H1 (cell line): ENCODE measurements around the gene PVR. TPM values are rescaled to one million over a fixed set of nuclear protein-coding genes. Genes with fewer than 3 reads are reported as not detected.

Source experiments
- CTCF ChIA-PET: fragments of 300-600 bp; sonication (Branson Sonifier 250); formaldehyde crosslinking; loops from one replicate; lab custom pipeline; 2021; ENCODE audit not compliant: partially characterized antibody; lab: Charles Lee
- POLR2A ChIA-PET: fragments of 300-600 bp; sonication (Branson Sonifier 250); formaldehyde crosslinking; loops from one replicate; lab custom pipeline; 2021; ENCODE audit warnings: inconsistent platforms; ENCODE audit not compliant: partially characterized antibody; lab: Charles Lee
- DNase-seq, 2 experiments: peaks; one replicate each; pipeline versions ENCODE4 v3.0.0 to v3.0.0-alpha.2; 2010 to 2022; ENCODE audit warnings: low spot score in 2 of 2, low read depth in 1 of 2, mixed read lengths in 1 of 2
- FAIRE-seq: peaks from 2 replicates; lab custom pipeline; 2011; peaks lifted over from hg19 to GRCh38; lab: Jason Lieb, UNC
- H2AFZ ChIP-seq: 2 replicates; pipeline ENCODE4 v1.8.1; 2012; ENCODE audit warnings: low read length, inconsistent platforms
- H2AK5ac ChIP-seq: 2 replicates; pipeline ENCODE4 v1.6.1; 2013; ENCODE audit warnings: low read depth, low read length
- H2BK120ac ChIP-seq: replicated peaks from 2 replicates; pipeline ENCODE3; 2013; ENCODE audit warnings: low read depth, low read length, inconsistent platforms
- H2BK12ac ChIP-seq: 2 replicates; pipeline ENCODE4 v1.6.1; 2013; ENCODE audit warnings: low read depth, low read length
- H2BK15ac ChIP-seq: 2 replicates; pipeline ENCODE4 v1.6.1; 2013; ENCODE audit warnings: low read length
- H2BK20ac ChIP-seq: 2 replicates; pipeline ENCODE4 v1.6.1; 2013; ENCODE audit warnings: low read length
- H2BK5ac ChIP-seq: 2 replicates; pipeline ENCODE4 v1.6.1; 2013; ENCODE audit warnings: low read depth, low read length
- H3K14ac ChIP-seq: 2 replicates; pipeline ENCODE4 v1.6.1; 2013; ENCODE audit warnings: inconsistent platforms; ENCODE audit not compliant: insufficient read length
- H3K18ac ChIP-seq: 2 replicates; pipeline ENCODE4 v1.6.1; 2013; ENCODE audit warnings: low read length; ENCODE audit errors: extremely low read depth
- H3K23ac ChIP-seq: 2 replicates; pipeline ENCODE4 v1.6.1; 2013; ENCODE audit warnings: inconsistent platforms; ENCODE audit not compliant: insufficient read length
- H3K23me2 ChIP-seq: 2 replicates; pipeline ENCODE4 v1.6.1; 2013; ENCODE audit warnings: low read depth, low read length
- H3K27ac ChIP-seq: 2 replicates; pipeline ENCODE4 v1.6.1; 2011; ENCODE audit warnings: low read depth, low read length, inconsistent platforms
- H3K27me3 ChIP-seq, 4 experiments: replicated peaks in 1 of 4; 1 replicate in 1 of 4; 2 replicates in 3 of 4; pipeline versions ENCODE4 v1.6.1 to v1.8.1; 2011 to 2013; ENCODE audit warnings: low read length in 3 of 4, mild to moderate bottlenecking in 3 of 4, inconsistent platforms in 2 of 4, mixed read lengths in 2 of 4, moderate library complexity in 1 of 4; ENCODE audit not compliant: control insufficient read depth in 3 of 4, insufficient read depth in 3 of 4; ENCODE audit errors: extremely low read depth in 1 of 4
- H3K36me3 ChIP-seq, 4 experiments: 2 replicates each; pipeline versions ENCODE4 v1.6.1 to v1.8.1; 2011 to 2013; ENCODE audit warnings: mild to moderate bottlenecking in 4 of 4, low read length in 3 of 4, moderate library complexity in 2 of 4, control low read depth in 1 of 4, inconsistent platforms in 1 of 4; ENCODE audit not compliant: insufficient read depth in 4 of 4, control insufficient read depth in 2 of 4
- H3K4ac ChIP-seq: replicated peaks from 2 replicates; pipeline ENCODE3; 2013; ENCODE audit warnings: low read length, low read depth, mixed read lengths, inconsistent platforms; ENCODE audit not compliant: insufficient read length
- H3K4me1 ChIP-seq, 4 experiments: replicated peaks in 1 of 4; 1 replicate in 1 of 4; 2 replicates in 3 of 4; pipeline versions ENCODE4 v1.6.1 to v1.8.1; 2011 to 2013; ENCODE audit warnings: low read length in 3 of 4, inconsistent platforms in 2 of 4, mixed read lengths in 1 of 4; ENCODE audit not compliant: insufficient read depth in 4 of 4, control insufficient read depth in 3 of 4
- H3K4me2 ChIP-seq, 2 experiments: 2 replicates each; pipeline versions ENCODE4 v1.6.1 to v1.8.1; 2011 to 2013; ENCODE audit warnings: low read depth in 2 of 2, low read length in 2 of 2, control low read depth in 1 of 2, inconsistent platforms in 1 of 2, mild to moderate bottlenecking in 1 of 2; ENCODE audit not compliant: insufficient read depth in 1 of 2
- H3K4me3 ChIP-seq, 4 experiments: fragments of 200-600, 300-600 bp in 1 of 4; sonication (generic), shearing (Covaris generic), sonication (Bioruptor Twin) in 1 of 4; 2 replicates each; pipeline versions ENCODE4 v1.5.1 to v1.8.1; 2011 to 2016; ENCODE audit warnings: low read length in 4 of 4, low read depth in 3 of 4, control low read depth in 2 of 4, inconsistent platforms in 2 of 4, mild to moderate bottlenecking in 2 of 4, mixed read lengths in 1 of 4, moderate library complexity in 1 of 4; ENCODE audit not compliant: insufficient read depth in 2 of 4; ENCODE audit errors: extremely low read depth in 1 of 4
- H3K56ac ChIP-seq: replicated peaks from 2 replicates; pipeline ENCODE3; 2013; ENCODE audit warnings: low read depth, mild to moderate bottlenecking, mixed read lengths, low read length, inconsistent platforms; ENCODE audit not compliant: insufficient read length
- H3K79me1 ChIP-seq: 2 replicates; pipeline ENCODE4 v1.6.1; 2013; ENCODE audit warnings: low read depth, low read length, control low read depth
- H3K79me2 ChIP-seq, 2 experiments: 2 replicates each; pipeline versions ENCODE4 v1.6.1 to v1.8.1; 2012 to 2013; ENCODE audit warnings: low read length in 2 of 2, mild to moderate bottlenecking in 2 of 2, inconsistent platforms in 1 of 2; ENCODE audit not compliant: insufficient read depth in 2 of 2, control insufficient read depth in 1 of 2
- H3K9ac ChIP-seq, 4 experiments: replicated peaks in 1 of 4; 1 replicate in 1 of 4; 2 replicates in 3 of 4; pipeline versions ENCODE4 v1.6.1 to v1.8.1; 2011 to 2013; ENCODE audit warnings: low read depth in 3 of 4, low read length in 3 of 4, control low read depth in 2 of 4, mild to moderate bottlenecking in 2 of 4, moderate library complexity in 2 of 4, inconsistent platforms in 1 of 4; ENCODE audit errors: extremely low read depth in 1 of 4
- H3K9me3 ChIP-seq, 2 experiments: 2 replicates each; pipeline versions ENCODE4 v1.6.1 to v1.8.1; 2012 to 2013; ENCODE audit warnings: mild to moderate bottlenecking in 2 of 2, moderate library complexity in 2 of 2, control low read depth in 1 of 2, inconsistent platforms in 1 of 2, low read depth in 1 of 2, low read length in 1 of 2, mixed read lengths in 1 of 2; ENCODE audit not compliant: insufficient read depth in 2 of 2
- H4K20me1 ChIP-seq, 2 experiments: replicated peaks in 1 of 2; 2 replicates each; pipeline versions ENCODE3 to v1.8.1; 2011 to 2013; ENCODE audit warnings: inconsistent platforms in 2 of 2, low read length in 2 of 2, mild to moderate bottlenecking in 1 of 2; ENCODE audit not compliant: insufficient read depth in 2 of 2, control insufficient read depth in 1 of 2
- H4K5ac ChIP-seq: 2 replicates; pipeline ENCODE4 v1.6.1; 2013; ENCODE audit warnings: low read length, low read depth, mixed read lengths, inconsistent platforms; ENCODE audit not compliant: insufficient read length
- H4K8ac ChIP-seq: 2 replicates; pipeline ENCODE4 v1.8.0; 2013; ENCODE audit warnings: mild to moderate bottlenecking, moderate library complexity, low read length, inconsistent platforms; ENCODE audit not compliant: insufficient read depth; ENCODE audit errors: extremely low read depth
- H4K91ac ChIP-seq: replicated peaks from 2 replicates; pipeline ENCODE3; 2013; ENCODE audit warnings: low read length, mixed read lengths, inconsistent platforms; ENCODE audit not compliant: insufficient read length
- CREB1 ChIP-seq: IDR thresholded peaks from 2 replicates; pipeline ENCODE4 v1.6.1; 2012; ENCODE audit warnings: inconsistent platforms
- EGR1 ChIP-seq: IDR thresholded peaks from 2 replicates; pipeline ENCODE4 v1.6.1; 2011; ENCODE audit warnings: low read depth, low read length, borderline replicate concordance
- JUND ChIP-seq: IDR thresholded peaks from 2 replicates; pipeline ENCODE4 v1.6.1; 2011; ENCODE audit warnings: mild to moderate bottlenecking, improper control_type of control experiment, low read length
- POLR2AphosphoS5 ChIP-seq: IDR thresholded peaks from 2 replicates; pipeline ENCODE4 v1.6.1; 2011; ENCODE audit warnings: low read depth, low read length
- RBBP5 ChIP-seq: IDR thresholded peaks from 2 replicates; pipeline ENCODE4 v1.7.1; 2012; ENCODE audit warnings: low read depth, mild to moderate bottlenecking, inconsistent platforms, low read length, moderate library complexity, borderline replicate concordance
- RFX5 ChIP-seq: IDR thresholded peaks from 2 replicates; pipeline ENCODE4 v1.6.1; 2011; ENCODE audit warnings: low read depth, low read length, improper control_type of control experiment, borderline replicate concordance
- TAF1 ChIP-seq: IDR thresholded peaks from 2 replicates; pipeline ENCODE4 v1.6.1; 2011; ENCODE audit warnings: mild to moderate bottlenecking, low read depth, low read length
- WGBS, 2 experiments: shearing (Covaris generic) in 1 of 2; methylation state at CpG; one replicate each; pipeline versions ENCODE4 v1.1.6 to v1.1.7; 2013 to 2015; ENCODE audit warnings: low lambda C conversion rate in 2 of 2, mixed read lengths in 2 of 2, inconsistent platforms in 1 of 2, low coverage in 1 of 2, missing lambda C conversion rate in 1 of 2; ENCODE audit not compliant: insufficient replicate concordance in 2 of 2, insufficient coverage in 1 of 2, insufficient read length in 1 of 2; ENCODE audit errors: extremely low coverage in 1 of 2, missing lambda C conversion rate in 1 of 2; 5-methylcytosine and 5-hydroxymethylcytosine counted together
- polyA plus RNA-seq, 7 experiments: library from polyadenylated mRNA; depleted of rRNA in 3 of 7; stranded (reverse) in 5 of 7; unstranded in 2 of 7; fragments of >200 nt in 5 of 7; fragments of 200-250 nt in 2 of 7; gene quantifications; 1 replicate in 5 of 7; 2 replicates in 1 of 7; 4 replicates in 1 of 7; pipeline versions ENCODE4 v1.2.1 to v1.2.3, GENCODE V29; 2011 to 2013; ENCODE audit warnings: missing spikeins in 2 of 7, mixed read lengths in 2 of 7
- total RNA-seq: library from RNA; stranded (reverse); fragmentation: NEBNext Ultra II Directional; extraction: Animal tissue kit (Norgen Biotek cat#: 25700); gene quantifications from 2 replicates; pipeline ENCODE4 v1.2.1, GENCODE V29; 2021
- TF ChIP-seq, protein P1 (sequence below): IDR thresholded peaks from 2 replicates; pipeline ENCODE4 v1.6.1; 2011; ENCODE audit warnings: low read length, improper control_type of control experiment
- TF ChIP-seq, protein P2 (sequence below): IDR thresholded peaks from 2 replicates; pipeline ENCODE4 v1.6.1; 2012; ENCODE audit warnings: inconsistent platforms

The PVR gene
- total and polyA plus RNA-seq, 2 of the 8 experiments (the other 6 are each of a cell fraction or from before 2014, with no cell fraction given), result 13.3 to 14.8 TPM

DNA sequence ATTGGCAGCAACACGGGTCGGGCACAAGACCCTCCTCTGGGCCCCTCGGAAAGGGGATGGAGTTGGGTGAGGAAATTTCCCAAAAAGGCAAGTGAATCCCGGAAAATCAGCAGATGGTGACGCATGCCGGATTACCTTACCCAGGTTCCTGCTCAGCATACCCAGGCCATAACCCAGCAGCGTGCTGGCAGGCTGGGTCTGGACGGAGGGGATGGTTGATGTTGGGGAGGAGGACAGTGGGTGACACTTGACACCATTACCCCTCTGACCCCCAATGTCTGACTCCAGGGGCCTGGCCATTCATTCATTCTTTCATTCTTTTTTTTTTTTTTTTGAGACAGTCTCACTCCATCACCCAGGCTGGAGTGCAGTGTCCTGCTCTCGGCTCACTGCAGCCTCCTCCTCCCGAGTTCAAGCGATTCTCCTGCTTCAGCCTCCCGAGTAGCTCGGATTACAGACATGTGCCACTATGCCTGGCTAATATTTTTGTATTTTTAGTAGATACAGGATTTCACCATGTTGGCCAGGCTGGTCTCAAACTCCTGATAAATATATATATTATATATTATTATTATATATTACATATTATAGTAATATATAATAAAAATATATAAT lies 799 bp downstream of the PVR start:
- Histone ChIP-seq H3K23me2 (peaks cover 3% of the 10 kb centered on the region; the same call in 1 of the 2 replicates), H3K27ac (no peak overlapping the region; the same call in 1 of the 2 replicates), H3K36me3 (peaks cover 0 to 12% (median 6%) of the 10 kb centered on the region in 4 experiments; a peak in 5 of 8 replicates), H2BK15ac (no peak overlapping the region), H3K4me3 (peak overlapping the region; percentile 54 to 99 (median 74)), H2BK12ac (no peak overlapping the region), H3K27me3 (peaks cover 0 to 8% (median 6%) of the 10 kb centered on the region in 4 experiments; a peak in 6 of 7 replicates), H3K4ac (no peak overlapping the region), H3K18ac (no peak overlapping the region), H2AK5ac (no peak overlapping the region), H3K79me2 (peaks cover 0 to 3% of the 10 kb centered on the region in 2 experiments; a peak in 2 of 4 replicates), H4K20me1 (peaks cover 2 to 5% of the 10 kb centered on the region in 2 experiments), H3K14ac (no peak overlapping the region), H4K91ac (no peak overlapping the region), H2BK20ac (no peak overlapping the region), H3K4me2 (peak overlapping the region; percentile 79 to 95), H3K79me1 (no peaks in the 10 kb centered on the region; the same call in none of the 2 replicates), H2BK5ac (peak overlapping the region; percentile 6; the same call in 1 of the 2 replicates), H3K4me1 (peaks cover 0 to 2% (median under 1%) of the 10 kb centered on the region in 4 experiments; a peak in 2 of 7 replicates), H4K5ac (no peak overlapping the region), H3K9ac (peak overlapping the region in 3 of 4 experiments; percentile 3 to 67 (median 66); a peak in 3 of 7 replicates), H3K23ac (no peak overlapping the region), H4K8ac (peak overlapping the region; percentile 86), H3K56ac (no peak overlapping the region), H2BK120ac (no peak overlapping the region), H2AFZ (0 out of 2 replicates have a peak overlapping the region, but pooled peaks have one; percentile 40), H3K9me3 (no peaks in the 10 kb centered on the region)
- ChIA-PET CTCF (interaction anchor here (1.0 to 2.5 kb wide), 7 partner anchors 9 to 74 kb away, joined by 3 to 16 read pairs (median 7); no protein-coding TSS in a partner anchor), POLR2A (interaction anchor here (1.0 to 2.3 kb wide), 5 partner anchors 8 to 69 kb away, joined by 3 to 6 read pairs (median 4); no protein-coding TSS in a partner anchor)
- TF ChIP-seq JUND (peak; percentile 64; the same call in 1 of the 2 replicates), RFX5 (no peak), CREB1 (peak; percentile 27; the same call in 1 of the 2 replicates), EGR1 (no peak), POLR2AphosphoS5 (0 out of 2 replicates have a peak, but pooled peaks have one; percentile 42), TAF1 (0 out of 2 replicates have a peak, but pooled peaks have one; percentile 9), RBBP5 (peak; percentile 26)
- TF ChIP-seq, protein P1, sequence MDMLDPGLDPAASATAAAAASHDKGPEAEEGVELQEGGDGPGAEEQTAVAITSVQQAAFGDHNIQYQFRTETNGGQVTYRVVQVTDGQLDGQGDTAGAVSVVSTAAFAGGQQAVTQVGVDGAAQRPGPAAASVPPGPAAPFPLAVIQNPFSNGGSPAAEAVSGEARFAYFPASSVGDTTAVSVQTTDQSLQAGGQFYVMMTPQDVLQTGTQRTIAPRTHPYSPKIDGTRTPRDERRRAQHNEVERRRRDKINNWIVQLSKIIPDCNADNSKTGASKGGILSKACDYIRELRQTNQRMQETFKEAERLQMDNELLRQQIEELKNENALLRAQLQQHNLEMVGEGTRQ, result no peak
- TF ChIP-seq, protein P2, sequence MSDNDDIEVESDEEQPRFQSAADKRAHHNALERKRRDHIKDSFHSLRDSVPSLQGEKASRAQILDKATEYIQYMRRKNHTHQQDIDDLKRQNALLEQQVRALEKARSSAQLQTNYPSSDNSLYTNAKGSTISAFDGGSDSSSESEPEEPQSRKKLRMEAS, result peak; percentile 45
- peak; percentile 21 to 73 for DNase-seq
- 25% methylated on average over 12 of the region's 13 CpGs; no CpG with 5 or more reads in 1 of the 2 experiments for WGBS, 2 experiments
- FAIRE-seq, result no peak
